Activated naive CD4-positive, alpha-beta T cell treated with anti-CD3 and anti-CD28 coated beads, Interleukin-2, amount 50 U/mL, for 24 hours (primary cell): ENCODE data around the gene NIPAL3.
"Not testable (repeated sequence)": the region's sequence is repeated elsewhere in the genome, so short reads cannot be mapped to it uniquely, and the experiment has no call there.

ENCODE experiments used
- H3K27ac Mint-ChIP-seq: one replicate; pipeline ENCODE4 v1.8.0; 2021; ENCODE audit warnings: mild to moderate bottlenecking, mixed read lengths
- H3K27me3 Mint-ChIP-seq: one replicate; pipeline ENCODE4 v1.8.0; 2021; ENCODE audit warnings: mixed read lengths
- H3K36me3 Mint-ChIP-seq: one replicate; pipeline ENCODE4 v1.8.0; 2021; ENCODE audit warnings: mixed read lengths
- H3K4me1 Mint-ChIP-seq: one replicate; pipeline ENCODE4 v1.8.0; 2021; ENCODE audit warnings: mixed read lengths
- H3K4me3 Mint-ChIP-seq: one replicate; pipeline ENCODE4 v1.8.0; 2021; ENCODE audit warnings: mild to moderate bottlenecking, mixed read lengths
- H3K9me3 Mint-ChIP-seq: one replicate; pipeline ENCODE4 v1.8.0; 2021; ENCODE audit warnings: mixed read lengths

The NIPAL3 gene

GRCh38 chr1:24426744-24427544 lies 11.3 kb downstream of the NIPAL3 start:
- peaks cover 21% of the 10 kb centered on the region for H3K36me3 Mint-ChIP-seq

DNA sequence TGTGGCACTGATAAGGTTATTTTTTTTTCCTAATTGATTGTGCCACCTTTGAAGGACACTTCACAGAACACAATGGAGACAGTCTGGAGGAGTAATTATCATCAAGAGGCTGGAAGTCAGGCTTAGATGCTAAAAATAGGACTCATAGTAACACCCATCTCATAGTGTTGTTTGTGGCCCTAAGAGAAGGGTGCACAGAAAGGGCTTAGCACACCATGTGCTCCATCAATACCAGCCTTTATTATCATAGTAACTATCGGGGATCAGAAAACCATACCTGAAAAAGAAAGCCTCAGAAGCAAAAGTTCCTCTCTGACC lies 11.9 kb downstream of the NIPAL3 start:
- H3K27ac Mint-ChIP-seq, result peak overlapping the region; percentile 33

More at GRCh38 chr1:24426744-24427544, 11.3 kb downstream of the NIPAL3 start:
- peak overlapping the region; percentile 41 for H3K27ac Mint-ChIP-seq
- no peaks in the 10 kb centered on the region for H3K27me3 Mint-ChIP-seq
- H3K9me3 Mint-ChIP-seq, result no peaks in the 10 kb centered on the region
- H3K4me1 Mint-ChIP-seq, result peaks cover 84% of the 10 kb centered on the region
- no peak overlapping the region for H3K4me3 Mint-ChIP-seq

GRCh38 chr1:24435782-24436365 lies 20.3 kb downstream of the NIPAL3 start:
- no peaks in the 10 kb centered on the region for H3K9me3 Mint-ChIP-seq
- H3K4me1 Mint-ChIP-seq, result peaks cover 63% of the 10 kb centered on the region
- H3K27ac Mint-ChIP-seq, result peak overlapping the region; percentile 62
- H3K27me3 Mint-ChIP-seq, result no peaks in the 10 kb centered on the region
- H3K4me3 Mint-ChIP-seq, result no peak overlapping the region
- peaks cover 13% of the 10 kb centered on the region for H3K36me3 Mint-ChIP-seq

More for the DNA sequence above, 11.9 kb downstream of the NIPAL3 start:
- H3K4me1 Mint-ChIP-seq, result peaks cover 82% of the 10 kb centered on the region
- H3K9me3 Mint-ChIP-seq, result no peaks in the 10 kb centered on the region
- peaks cover 17% of the 10 kb centered on the region for H3K36me3 Mint-ChIP-seq
- H3K27me3 Mint-ChIP-seq, result no peaks in the 10 kb centered on the region
- no peak overlapping the region for H3K4me3 Mint-ChIP-seq

DNA sequence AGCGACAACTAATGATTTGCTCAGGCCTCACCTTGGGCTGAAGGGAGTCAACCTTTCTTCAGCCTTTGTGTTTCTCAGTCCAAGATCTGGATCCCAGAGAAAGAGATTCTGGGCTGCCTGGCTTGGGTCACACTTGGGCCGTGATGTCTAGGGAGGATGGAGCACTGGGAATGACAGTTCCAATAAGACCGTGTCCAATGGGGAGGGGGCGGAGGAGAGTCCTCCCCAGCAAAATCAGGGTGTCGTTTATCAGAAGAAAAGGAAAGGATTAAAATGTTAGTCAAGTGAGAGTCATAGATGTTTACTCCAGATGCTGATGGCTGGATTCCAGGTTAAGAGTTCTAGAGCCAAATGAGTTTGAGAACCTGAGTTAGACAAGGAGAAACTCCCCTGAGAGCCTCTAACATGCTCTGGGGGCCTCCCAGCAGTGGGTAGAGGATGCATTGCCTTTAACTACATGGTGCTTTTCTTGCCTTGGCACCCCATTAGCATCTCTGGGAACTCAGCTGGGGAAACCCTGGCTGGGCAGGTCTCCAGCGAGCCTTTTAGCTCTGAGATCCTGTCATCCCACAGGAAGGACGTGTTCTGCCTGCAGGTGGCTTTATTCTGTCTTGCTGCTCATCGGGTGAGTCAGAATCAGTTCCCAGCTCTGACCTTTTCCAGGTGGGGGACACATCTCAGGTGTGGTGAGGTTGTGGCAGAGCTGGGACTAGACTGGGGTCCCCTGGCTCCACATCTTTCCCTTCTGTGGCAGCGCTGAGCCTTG lies 22.2 kb downstream of the NIPAL3 start:
- Mint-ChIP-seq H3K9me3 (no peaks in the 10 kb centered on the region), H3K4me3 (no peak overlapping the region), H3K27me3 (no peaks in the 10 kb centered on the region), H3K36me3 (peaks cover 16% of the 10 kb centered on the region), H3K27ac (peak overlapping the region; percentile 65), H3K4me1 (peaks cover 50% of the 10 kb centered on the region)

- no peak overlapping the region for H3K4me3 Mint-ChIP-seq
- H3K4me1 Mint-ChIP-seq, result peaks cover 44% of the 10 kb centered on the region
- no peak overlapping the region for H3K27ac Mint-ChIP-seq
- no peaks in the 10 kb centered on the region for H3K27me3 Mint-ChIP-seq
- no peaks in the 10 kb centered on the region for H3K9me3 Mint-ChIP-seq
- peaks cover 14% of the 10 kb centered on the region for H3K36me3 Mint-ChIP-seq
Measured at GRCh38 chr1:24438423-24438901, 22.9 kb downstream of the NIPAL3 start.

- Mint-ChIP-seq H3K4me1 (peaks cover 24% of the 10 kb centered on the region), H3K27me3 (no peaks in the 10 kb centered on the region), H3K9me3 (no peaks in the 10 kb centered on the region), H3K4me3 (no peak overlapping the region), H3K27ac (no peak overlapping the region), H3K36me3 (peaks cover 11% of the 10 kb centered on the region)
Measured at GRCh38 chr1:24440436-24440835, 24.8 kb downstream of the NIPAL3 start.

GRCh38 chr1:24441480-24441879 lies 25.9 kb downstream of the NIPAL3 start:
- H3K4me1 Mint-ChIP-seq, result peaks cover 18% of the 10 kb centered on the region
- peaks cover 13% of the 10 kb centered on the region for H3K36me3 Mint-ChIP-seq
- no peak overlapping the region for H3K4me3 Mint-ChIP-seq
- no peaks in the 10 kb centered on the region for H3K27me3 Mint-ChIP-seq
- H3K9me3 Mint-ChIP-seq, result no peaks in the 10 kb centered on the region
- H3K27ac Mint-ChIP-seq, result peak overlapping the region; percentile 2

- Mint-ChIP-seq H3K4me1 (peaks cover 22% of the 10 kb centered on the region), H3K27me3 (no peaks in the 10 kb centered on the region), H3K9me3 (no peaks in the 10 kb centered on the region), H3K27ac (no peak overlapping the region), H3K36me3 (peaks cover 20% of the 10 kb centered on the region), H3K4me3 (no peak overlapping the region)
Measured at GRCh38 chr1:24441996-24442668, 26.5 kb downstream of the NIPAL3 start.

- Mint-ChIP-seq H3K4me1 (peaks cover 18% of the 10 kb centered on the region), H3K27me3 (no peaks in the 10 kb centered on the region), H3K9me3 (no peaks in the 10 kb centered on the region), H3K4me3 (no peak overlapping the region), H3K27ac (no peak overlapping the region), H3K36me3 (peaks cover 22% of the 10 kb centered on the region)
Measured at GRCh38 chr1:24442764-24443163, 27.2 kb downstream of the NIPAL3 start.

DNA sequence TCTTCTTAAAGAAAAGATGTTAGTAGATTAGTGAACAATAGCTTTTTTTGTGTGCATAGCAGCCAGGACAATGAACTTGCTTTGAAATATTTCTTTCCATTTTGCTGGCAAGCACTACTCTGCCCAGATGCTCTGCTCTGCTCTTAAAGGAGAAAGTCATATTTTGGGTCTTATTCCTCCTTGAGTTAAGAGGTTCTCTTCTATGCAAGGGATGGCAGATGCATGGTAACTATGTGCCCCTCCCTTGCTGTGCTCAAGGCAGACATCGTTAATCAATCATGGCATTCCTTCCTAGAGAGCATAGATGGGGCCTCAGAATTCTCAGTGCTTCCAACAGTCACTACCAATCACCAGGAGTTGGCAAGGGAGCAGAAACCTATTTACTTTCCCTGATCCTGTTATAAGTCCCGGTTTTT lies 27.6 kb downstream of the NIPAL3 start:
- no peak overlapping the region for H3K4me3 Mint-ChIP-seq
- H3K27ac Mint-ChIP-seq, result no peak overlapping the region
- H3K36me3 Mint-ChIP-seq, result peaks cover 22% of the 10 kb centered on the region
- H3K27me3 Mint-ChIP-seq, result no peaks in the 10 kb centered on the region
- H3K4me1 Mint-ChIP-seq, result peaks cover 13% of the 10 kb centered on the region
- H3K9me3 Mint-ChIP-seq, result no peaks in the 10 kb centered on the region

DNA sequence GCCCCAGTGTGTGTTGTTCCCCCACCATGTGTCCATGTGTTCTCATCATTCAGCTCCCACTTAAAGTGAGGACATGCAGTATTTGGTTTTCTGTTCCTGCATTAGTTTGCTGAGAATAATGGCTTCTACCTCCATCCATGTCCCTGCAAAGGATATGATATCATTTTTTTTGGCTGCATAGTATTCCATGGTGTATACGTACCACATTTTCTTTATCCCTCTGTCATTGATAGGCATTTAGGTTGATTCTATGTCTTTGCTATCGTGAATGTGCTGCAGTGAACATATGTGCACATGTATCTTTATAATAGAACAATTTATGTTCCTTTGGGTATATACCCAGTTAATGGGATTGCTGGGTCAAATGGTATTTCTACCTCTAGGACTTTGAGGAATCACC lies 30.8 kb downstream of the NIPAL3 start:
- H3K4me1 Mint-ChIP-seq, H3K27me3 Mint-ChIP-seq, H3K4me3 Mint-ChIP-seq, H3K27ac Mint-ChIP-seq, H3K9me3 Mint-ChIP-seq: not testable (repeated sequence)
- peaks cover 26% of the 10 kb centered on the region for H3K36me3 Mint-ChIP-seq

- Mint-ChIP-seq H3K27ac (no peak overlapping the region), H3K27me3 (no peaks in the 10 kb centered on the region), H3K9me3 (no peaks in the 10 kb centered on the region), H3K36me3 (peaks cover 28% of the 10 kb centered on the region), H3K4me1 (peaks cover 3% of the 10 kb centered on the region), H3K4me3 (no peak overlapping the region)
Measured at GRCh38 chr1:24450316-24450715, 34.7 kb downstream of the NIPAL3 start.

- Mint-ChIP-seq H3K4me1 (peaks cover 3% of the 10 kb centered on the region), H3K27ac (no peak overlapping the region), H3K27me3 (no peaks in the 10 kb centered on the region), H3K4me3 (no peak overlapping the region), H3K9me3 (no peaks in the 10 kb centered on the region), H3K36me3 (peaks cover 25% of the 10 kb centered on the region)
Measured at GRCh38 chr1:24450857-24451397, 35.3 kb downstream of the NIPAL3 start.

GRCh38 chr1:24451746-24452145 lies 36.1 kb downstream of the NIPAL3 start:
- H3K4me3 Mint-ChIP-seq, result no peak overlapping the region
- H3K4me1 Mint-ChIP-seq, result peaks cover 2% of the 10 kb centered on the region
- no peaks in the 10 kb centered on the region for H3K27me3 Mint-ChIP-seq
- peaks cover 21% of the 10 kb centered on the region for H3K36me3 Mint-ChIP-seq
- H3K27ac Mint-ChIP-seq, result no peak overlapping the region
- H3K9me3 Mint-ChIP-seq, result no peaks in the 10 kb centered on the region

- no peak overlapping the region for H3K4me3 Mint-ChIP-seq
- no peaks in the 10 kb centered on the region for H3K9me3 Mint-ChIP-seq
- H3K27ac Mint-ChIP-seq, result no peak overlapping the region
- H3K27me3 Mint-ChIP-seq, result no peaks in the 10 kb centered on the region
- no peaks in the 10 kb centered on the region for H3K4me1 Mint-ChIP-seq
- peaks cover 15% of the 10 kb centered on the region for H3K36me3 Mint-ChIP-seq
Measured at GRCh38 chr1:24452922-24453485, 37.4 kb downstream of the NIPAL3 start.
